GM19438 (cell line): ENCODE data around the gene SPATA31A3.
"Not testable (repeated sequence)": the region's sequence is repeated elsewhere in the genome, so short reads cannot be mapped to it uniquely, and the experiment has no call there.

Experiments
- ATAC-seq: cut with Tn5 transposase; IDR thresholded peaks from one replicate; pipeline ENCODE4 v1.9.1; 2021; ENCODE audit warnings: low read depth; ENCODE audit not compliant: unreplicated experiment

Gene SPATA31A3

GRCh38 chr9:66992450-66992849 lies at the start of gene SPATA31A3:
Gene SPATA31A3 (minus strand): TSS chr9:66992550. CDS start chr9:66992521, 29 bp downstream.
- ATAC-seq: not testable (repeated sequence)

- not testable (repeated sequence) for ATAC-seq
These were observed 39.8 kb downstream of the SPATA31A3 start for GRCh38 chr9:66952576-66952975.

GRCh38 chr9:66942400-66943155 lies 49.8 kb downstream of the SPATA31A3 start:
- ATAC-seq: not testable (repeated sequence)

GRCh38 chr9:66939878-66940830 lies 52.2 kb downstream of the SPATA31A3 start:
- not testable (repeated sequence) for ATAC-seq

GRCh38 chr9:66938322-66938721 lies 54.0 kb downstream of the SPATA31A3 start:
- ATAC-seq: not testable (repeated sequence)

- ATAC-seq: not testable (repeated sequence)
These were observed 54.7 kb downstream of the SPATA31A3 start for GRCh38 chr9:66937662-66938061.
